GM10266 (cell line): ENCODE data around the gene CDYL.

Source experiments
- DNase-seq: peaks from one replicate; pipeline ENCODE4 v3.0.0; 2012; ENCODE audit errors: extremely low spot score
- CTCF ChIP-seq: IDR thresholded peaks from 2 replicates; pipeline ENCODE4 v1.5.1; 2012; ENCODE audit warnings: mild to moderate bottlenecking, low read depth; ENCODE audit not compliant: control insufficient read depth, insufficient read depth; ENCODE audit errors: missing control alignments

Gene CDYL

GRCh38 chr6:4956625-4957024 is 180.4 kb downstream of the CDYL start:
- no peak for TF ChIP-seq CTCF
- no peak for DNase-seq

- no peak for DNase-seq
- TF ChIP-seq CTCF, result no peak
These were observed 181.5 kb downstream of the CDYL start for GRCh38 chr6:4957521-4958231.

- TF ChIP-seq CTCF, result no peak
- no peak for DNase-seq
These were observed 182.4 kb downstream of the CDYL start for GRCh38 chr6:4958624-4959023.

DNA sequence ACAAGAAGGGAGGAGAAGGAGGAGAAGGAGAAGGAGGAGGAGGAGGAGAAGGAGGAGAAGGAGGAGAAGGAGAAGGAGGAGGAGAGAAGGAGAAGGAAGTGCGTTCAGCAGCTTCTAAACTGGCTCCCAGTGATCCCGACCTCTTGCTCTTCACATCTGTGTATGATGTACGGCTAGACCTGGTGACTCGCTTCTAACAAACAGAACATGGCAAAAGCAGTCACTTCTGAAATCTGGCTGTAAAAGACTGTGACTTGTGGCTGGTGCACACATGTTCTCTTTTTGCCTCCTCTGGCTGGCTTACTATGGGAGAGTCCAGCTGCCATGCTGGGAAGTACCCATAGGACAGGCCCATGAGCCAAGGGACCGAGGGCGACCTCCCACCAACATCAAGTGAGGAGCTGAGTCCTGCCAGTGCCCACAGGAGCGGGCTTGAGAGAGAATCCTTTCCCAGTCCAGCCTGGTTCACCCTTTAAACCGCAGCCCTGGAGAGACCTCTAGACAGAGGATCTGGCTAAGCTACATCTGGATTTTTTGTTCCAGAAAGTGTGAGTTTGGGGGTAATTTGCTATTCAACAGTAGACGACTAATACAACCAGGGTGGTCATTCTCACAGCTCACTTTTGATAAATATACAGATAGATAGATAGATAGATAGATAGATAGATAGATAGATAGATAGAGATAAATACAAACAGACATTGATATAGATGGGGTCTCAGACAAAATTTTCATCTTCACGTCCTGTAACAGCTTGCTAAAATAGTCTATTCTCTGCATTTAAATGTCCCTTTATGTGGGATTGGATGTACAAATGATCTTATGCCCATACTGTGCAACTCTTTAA is 185.3 kb downstream of the CDYL start:
- DNase-seq, result no peak
- no peak for TF ChIP-seq CTCF

DNA sequence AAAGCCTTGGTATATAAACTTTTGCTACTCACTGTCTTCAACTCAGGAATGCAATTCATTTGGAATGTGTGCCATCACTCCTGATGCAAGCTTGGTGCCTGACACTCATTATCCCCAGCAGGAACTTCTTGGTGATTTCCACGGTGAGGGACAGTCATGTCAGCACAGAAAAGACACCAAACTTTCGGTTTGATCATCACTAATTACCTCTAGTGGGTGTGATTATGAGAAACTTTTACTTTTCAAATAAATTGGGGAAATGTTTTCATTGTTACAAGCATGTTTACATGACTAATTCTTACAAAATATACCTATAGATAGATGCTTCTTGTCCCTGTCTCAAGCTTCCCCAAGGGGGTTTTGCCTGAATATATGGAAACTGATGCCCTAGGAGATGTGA is 186.7 kb downstream of the CDYL start:
- no peak for DNase-seq
- TF ChIP-seq CTCF, result no peak

DNA sequence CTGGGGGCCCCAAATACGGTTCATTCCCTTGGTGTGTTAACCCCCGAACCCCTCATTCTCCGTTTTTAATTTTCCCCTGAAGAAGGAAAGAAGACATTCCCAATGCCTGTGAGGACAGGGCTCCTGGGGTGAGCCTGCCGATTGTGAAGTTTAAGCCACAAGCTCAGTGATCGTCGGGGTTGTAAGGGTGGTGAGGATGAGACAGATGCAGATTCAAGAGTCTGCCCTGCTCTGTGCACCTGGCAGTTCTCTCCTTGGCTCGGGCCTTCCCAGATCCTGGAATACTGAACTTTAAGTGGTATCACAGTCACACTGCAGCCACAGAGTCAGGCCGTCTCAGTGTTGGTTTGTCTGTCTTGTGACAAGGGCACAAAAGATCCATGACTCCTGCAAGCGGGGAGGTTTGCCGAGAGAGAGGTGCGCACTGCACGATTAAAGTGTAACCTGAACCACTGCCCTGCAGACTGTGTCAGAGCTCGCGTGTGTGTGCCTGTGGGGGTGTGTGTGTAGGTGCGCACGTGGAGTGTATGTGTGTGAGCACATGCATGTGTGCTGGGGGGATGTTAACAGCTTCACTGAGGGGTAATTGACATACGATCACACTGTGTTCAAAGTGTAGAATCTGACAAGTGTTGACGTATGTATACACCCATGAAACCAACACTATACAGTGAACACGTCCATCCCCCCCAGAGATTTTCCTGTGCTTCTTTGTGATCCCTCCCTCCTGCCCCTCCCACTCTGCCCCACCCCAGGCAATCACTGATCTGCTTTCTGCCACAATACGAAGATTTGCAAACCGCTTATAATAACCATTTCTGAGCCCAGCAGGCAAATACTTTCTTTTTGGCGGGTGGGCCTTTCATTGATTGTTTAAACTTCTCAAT is 188.7 kb downstream of the CDYL start:
- DNase-seq, result no peak
- TF ChIP-seq CTCF, result no peak
